Cardiac muscle cell (in vitro differentiated cells and primary cell): Measurements from ENCODE around the gene SLX4IP. TPM values are rescaled to one million over a fixed set of nuclear protein-coding genes. Genes with fewer than 3 reads are reported as not detected.
"Not testable (repeated sequence)": the region's sequence is repeated elsewhere in the genome, so short reads cannot be mapped to it uniquely, and the experiment has no call there.

ENCODE experiments used
- DNase-seq, 2 donors: peaks; one replicate each; pipeline versions ENCODE4 v3.0.0 to v3.0.0-alpha.2; 2010 to 2017; ENCODE audit warnings: low read depth in 1 of 2, low spot score in 1 of 2
- H3K27ac ChIP-seq: fragments of 200-600 bp; sonication (generic); 2 replicates; pipeline ENCODE4 v1.5.1; 2016
- H3K27me3 ChIP-seq: fragments of 200-600 bp; sonication (generic); 2 replicates; pipeline ENCODE4 v1.6.0; 2016; ENCODE audit warnings: control low read depth
- H3K36me3 ChIP-seq: fragments of 200-600 bp; sonication (generic); 2 replicates; pipeline ENCODE4 v1.5.1; 2016; ENCODE audit warnings: control low read depth
- H3K4me1 ChIP-seq: fragments of 200-600 bp; sonication (generic); 2 replicates; pipeline ENCODE4 v1.8.1; 2017; ENCODE audit warnings: low read depth, mild to moderate bottlenecking, mixed run types
- H3K4me3 ChIP-seq: fragments of 200-600 bp; sonication (generic); 2 replicates; pipeline ENCODE4 v1.5.1; 2016; ENCODE audit warnings: mild to moderate bottlenecking
- H3K9me3 ChIP-seq: fragments of 200-600 bp; sonication (generic); 2 replicates; pipeline ENCODE4 v1.5.1; 2017; ENCODE audit warnings: low read depth, mild to moderate bottlenecking, control low read depth
- polyA plus RNA-seq: library from polyadenylated mRNA; unstranded; fragments of >200 nt; fragmentation: Nextera tagmentation; extraction: Ambion mirVana; gene quantifications from 2 replicates; pipeline ENCODE4 v1.2.1, GENCODE V29; 2016
- total RNA-seq: library from RNA; depleted of rRNA; stranded (reverse); fragments of >200 nt; gene quantifications from 2 replicates; pipeline ENCODE4 v1.2.3, GENCODE V29; 2016
- TF ChIP-seq, protein P1 (sequence below): IDR thresholded peaks from 2 replicates; pipeline ENCODE4 v1.5.1; 2012; ENCODE audit warnings: low read depth, mild to moderate bottlenecking, low read length

The SLX4IP gene
- total and polyA plus RNA-seq, 2 experiments from 2014 or later = 2.5 to 4.1 TPM

DNA sequence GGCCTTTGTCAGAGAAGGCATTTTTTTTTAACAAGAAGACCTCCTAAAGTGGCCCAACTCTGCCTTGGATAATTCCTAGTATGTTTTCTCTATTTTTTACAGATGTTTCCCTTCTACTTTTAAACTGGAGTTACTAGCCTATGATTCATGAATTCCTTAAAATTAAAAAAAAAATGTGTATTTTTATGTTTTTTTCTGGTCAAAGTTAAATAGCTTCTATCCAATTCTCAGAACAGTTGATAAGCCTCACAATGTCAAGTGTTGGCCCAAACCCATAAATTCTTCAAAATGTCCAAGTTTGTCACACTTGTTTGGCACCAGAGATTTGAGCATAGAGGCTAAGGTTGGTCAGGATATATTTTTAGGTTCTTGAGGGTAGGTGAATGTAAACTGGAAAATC lies 174.7 kb downstream of the SLX4IP start:
- no peak overlapping the region for H3K27ac ChIP-seq
- TF ChIP-seq, protein P1, sequence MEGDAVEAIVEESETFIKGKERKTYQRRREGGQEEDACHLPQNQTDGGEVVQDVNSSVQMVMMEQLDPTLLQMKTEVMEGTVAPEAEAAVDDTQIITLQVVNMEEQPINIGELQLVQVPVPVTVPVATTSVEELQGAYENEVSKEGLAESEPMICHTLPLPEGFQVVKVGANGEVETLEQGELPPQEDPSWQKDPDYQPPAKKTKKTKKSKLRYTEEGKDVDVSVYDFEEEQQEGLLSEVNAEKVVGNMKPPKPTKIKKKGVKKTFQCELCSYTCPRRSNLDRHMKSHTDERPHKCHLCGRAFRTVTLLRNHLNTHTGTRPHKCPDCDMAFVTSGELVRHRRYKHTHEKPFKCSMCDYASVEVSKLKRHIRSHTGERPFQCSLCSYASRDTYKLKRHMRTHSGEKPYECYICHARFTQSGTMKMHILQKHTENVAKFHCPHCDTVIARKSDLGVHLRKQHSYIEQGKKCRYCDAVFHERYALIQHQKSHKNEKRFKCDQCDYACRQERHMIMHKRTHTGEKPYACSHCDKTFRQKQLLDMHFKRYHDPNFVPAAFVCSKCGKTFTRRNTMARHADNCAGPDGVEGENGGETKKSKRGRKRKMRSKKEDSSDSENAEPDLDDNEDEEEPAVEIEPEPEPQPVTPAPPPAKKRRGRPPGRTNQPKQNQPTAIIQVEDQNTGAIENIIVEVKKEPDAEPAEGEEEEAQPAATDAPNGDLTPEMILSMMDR = no peak
- no peaks in the 10 kb centered on the region for H3K36me3 ChIP-seq
- no peaks in the 10 kb centered on the region for H3K9me3 ChIP-seq
- peak in 1 of 2 donors; percentile 47 for DNase-seq
- peaks cover 4% of the 10 kb centered on the region for H3K4me1 ChIP-seq
- H3K27me3 ChIP-seq = no peaks in the 10 kb centered on the region
- no peak overlapping the region for H3K4me3 ChIP-seq

DNA sequence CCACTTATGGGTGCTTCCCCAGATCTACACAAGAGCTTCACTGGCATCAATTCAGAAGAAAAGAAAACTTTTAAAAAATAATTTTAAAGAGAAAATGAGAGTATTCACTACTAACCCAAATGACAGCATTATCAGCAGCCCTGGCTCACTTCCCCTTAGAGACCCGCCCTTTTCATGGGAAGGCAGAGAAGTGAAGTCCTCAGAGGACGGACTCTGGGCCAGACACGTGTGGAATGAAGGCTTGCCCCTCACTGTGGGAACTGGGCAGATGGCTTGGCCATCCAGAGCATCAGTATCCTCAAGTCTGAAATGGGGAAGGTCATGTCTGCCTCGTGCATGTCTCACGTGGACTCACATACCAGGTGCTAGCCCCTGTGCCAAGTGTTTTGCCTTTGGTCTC lies 175.1 kb downstream of the SLX4IP start:
- H3K27me3 ChIP-seq = no peaks in the 10 kb centered on the region
- peaks cover 4% of the 10 kb centered on the region for H3K4me1 ChIP-seq
- no peaks in the 10 kb centered on the region for H3K36me3 ChIP-seq
- TF ChIP-seq, protein P1 = no peak
- no peaks in the 10 kb centered on the region for H3K9me3 ChIP-seq
- no peak overlapping the region for H3K27ac ChIP-seq
- DNase-seq = no peak
- no peak overlapping the region for H3K4me3 ChIP-seq

GRCh38 chr20:10611357-10611756 lies 176.3 kb downstream of the SLX4IP start:
- Histone ChIP-seq H3K4me1 (no peaks in the 10 kb centered on the region), H3K9me3 (no peaks in the 10 kb centered on the region), H3K27me3 (no peaks in the 10 kb centered on the region), H3K4me3 (no peak overlapping the region), H3K27ac (no peak overlapping the region), H3K36me3 (no peaks in the 10 kb centered on the region)
- DNase-seq = peak; percentile 54 to 65
- TF ChIP-seq, protein P1 = peak; percentile 55

DNA sequence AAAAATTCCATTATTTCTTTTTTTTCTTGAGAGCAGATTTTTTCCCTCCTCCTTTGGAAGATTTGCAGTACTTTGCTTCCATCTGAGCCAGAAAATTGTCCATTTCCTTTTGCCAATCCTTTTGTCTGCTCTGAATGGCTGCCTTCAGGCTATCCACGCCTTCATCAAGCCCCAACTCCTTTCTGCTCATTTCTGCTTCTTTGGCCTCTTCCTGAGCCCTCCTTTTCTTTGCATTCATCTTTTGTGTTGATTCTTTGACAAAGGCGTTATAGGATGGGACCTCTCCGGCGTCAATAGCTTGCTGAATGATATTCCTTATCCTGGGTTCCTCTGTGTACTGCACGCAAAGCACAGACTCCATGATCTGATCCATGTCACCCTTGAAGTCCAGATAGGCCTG lies 178.3 kb downstream of the SLX4IP start:
- not testable (repeated sequence) for H3K4me1 ChIP-seq, H3K36me3 ChIP-seq, H3K27ac ChIP-seq, H3K4me3 ChIP-seq, H3K9me3 ChIP-seq, H3K27me3 ChIP-seq, DNase-seq

DNA sequence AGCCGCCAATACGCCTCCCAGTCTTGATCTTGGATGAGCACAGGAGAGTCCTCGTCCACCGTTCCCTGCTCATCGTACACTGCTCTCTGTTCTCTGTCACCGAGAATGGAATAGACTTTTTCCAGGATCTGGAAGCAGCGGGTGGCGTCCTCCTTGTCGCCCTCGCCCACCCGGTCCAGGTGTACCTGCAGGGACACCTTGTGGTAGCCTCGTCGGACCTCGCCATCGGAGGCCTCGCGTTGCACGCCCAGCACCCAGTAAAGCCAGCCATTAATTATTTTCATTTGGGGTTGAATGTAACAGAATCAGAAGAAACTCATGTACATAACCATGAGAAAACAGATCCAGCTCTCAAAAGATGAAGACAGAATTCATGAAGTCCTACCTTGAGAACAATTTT lies 178.8 kb downstream of the SLX4IP start:
- no peaks in the 10 kb centered on the region for H3K9me3 ChIP-seq
- no peaks in the 10 kb centered on the region for H3K36me3 ChIP-seq
- H3K27me3 ChIP-seq = no peaks in the 10 kb centered on the region
- DNase-seq = no peak
- H3K4me3 ChIP-seq = no peak overlapping the region
- no peak overlapping the region for H3K27ac ChIP-seq
- peaks cover 1% of the 10 kb centered on the region for H3K4me1 ChIP-seq
- TF ChIP-seq, protein P1 = no peak

GRCh38 chr20:10616212-10616611 lies 181.1 kb downstream of the SLX4IP start:
- Histone ChIP-seq H3K4me3 (no peak overlapping the region), H3K4me1 (peaks cover 17% of the 10 kb centered on the region), H3K36me3 (no peaks in the 10 kb centered on the region), H3K27me3 (no peaks in the 10 kb centered on the region), H3K9me3 (no peaks in the 10 kb centered on the region), H3K27ac (no peak overlapping the region)
- TF ChIP-seq, protein P1 = no peak
- DNase-seq = no peak

DNA sequence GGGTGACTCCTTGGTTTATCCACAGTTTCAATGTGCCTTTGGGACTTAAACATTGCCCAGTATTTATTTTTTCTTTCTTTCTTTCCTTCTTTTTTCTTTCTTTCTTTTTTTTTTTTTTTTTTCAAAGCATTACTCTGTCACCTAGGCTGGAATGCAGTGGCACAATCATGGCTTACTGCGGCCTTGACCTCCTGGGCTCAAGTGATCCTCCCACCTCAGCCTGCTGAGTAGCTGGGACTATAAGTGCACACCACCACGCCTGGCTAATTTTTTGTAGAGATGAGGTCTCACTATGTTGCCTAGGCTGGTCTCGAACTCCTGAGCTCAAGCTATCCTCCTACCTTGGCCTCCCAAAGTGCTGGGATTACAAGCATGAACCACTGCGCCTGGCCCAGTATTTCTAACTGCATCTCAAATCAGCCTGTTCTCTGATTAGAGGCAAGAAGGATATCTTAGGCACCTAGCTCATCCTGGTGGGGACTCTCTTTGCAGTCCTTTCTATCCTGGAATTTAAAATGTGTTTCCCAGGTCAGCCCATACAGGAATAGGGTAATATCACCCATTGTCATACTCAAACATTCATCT lies 182.5 kb downstream of the SLX4IP start:
- not testable (repeated sequence) for H3K27me3 ChIP-seq, H3K36me3 ChIP-seq, H3K9me3 ChIP-seq, DNase-seq, H3K4me3 ChIP-seq, H3K27ac ChIP-seq
- peaks cover 21% of the 10 kb centered on the region for H3K4me1 ChIP-seq
